Gastrocnemius medialis (tissue), 4 donors: Measurements from ENCODE around the gene PACSIN2.
"Not testable (repeated sequence)": the region's sequence is repeated elsewhere in the genome, so short reads cannot be mapped to it uniquely, and the experiment has no call there.

ENCODE experiments used
- CTCF ChIP-seq, 5 experiments: fragments of 450-650 bp in 3 of 5; fragments of 200-600 bp in 2 of 5; sonication (generic) in 2 of 5; IDR thresholded peaks in 4 of 5; conservative IDR thresholded peaks in 1 of 5; 1 replicate in 4 of 5; 2 replicates in 1 of 5; pipeline ENCODE4 v1.5.1; 2016 to 2019; ENCODE audit warnings: antibody characterized with exemption in 5 of 5, mild to moderate bottlenecking in 3 of 5, moderate library complexity in 3 of 5
- POLR2A ChIP-seq, 2 donors: fragments of 450-650 bp; IDR thresholded peaks; one replicate each; pipeline ENCODE4 v1.6.1; 2017; ENCODE audit warnings: antibody characterized with exemption in 2 of 2, mild to moderate bottlenecking in 2 of 2, moderate library complexity in 2 of 2

GRCh38 chr22:42971473-42971860 is 43.5 kb downstream of the PACSIN2 start:
- TF ChIP-seq CTCF (IDR thresholded peaks at IDR 0.05 in 4 of 5, conservative IDR thresholded peaks at IDR 0.05 in 1 of 5); POLR2A (IDR thresholded peaks at IDR 0.05): not testable (repeated sequence)
